SH-SY5Y (cell line): ENCODE measurements around the gene RAB3D.

ENCODE experiments used
- GATA2 ChIP-seq: IDR thresholded peaks from 2 replicates; pipeline ENCODE4 v1.6.1; 2011; ENCODE audit warnings: mild to moderate bottlenecking, low read depth, low read length
- GATA3 ChIP-seq: IDR thresholded peaks from 2 replicates; pipeline ENCODE4 v1.6.1; 2011; ENCODE audit warnings: low read depth, mild to moderate bottlenecking, low read length, moderate library complexity

DNA sequence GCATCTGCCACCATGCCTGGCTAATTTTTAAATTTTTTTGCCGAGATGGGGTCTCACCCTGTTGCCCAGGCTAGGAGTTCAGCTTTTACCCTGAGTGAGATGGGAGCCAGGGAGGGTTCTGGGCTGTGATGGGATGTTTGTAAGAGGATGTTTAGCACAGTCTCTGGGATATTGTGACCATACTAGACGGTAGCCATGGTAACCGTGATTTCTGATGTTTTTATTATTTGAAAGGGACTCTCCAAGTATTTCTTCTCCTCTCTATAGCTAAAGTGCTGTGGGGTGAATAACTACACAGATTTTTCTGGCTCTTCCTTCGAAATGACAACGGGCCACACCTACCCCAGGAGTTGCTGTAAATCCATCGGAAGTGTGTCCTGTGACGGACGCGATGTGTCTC, 33.1 kb downstream of the RAB3D start:
- no peak for TF ChIP-seq GATA2
- TF ChIP-seq GATA3 = no peak
